ENCODE results near the gene ARF3.
A peak's percentile ranks its signal among the peaks of the same experiment; 100 is the strongest.

The ARF3 gene

DNA sequence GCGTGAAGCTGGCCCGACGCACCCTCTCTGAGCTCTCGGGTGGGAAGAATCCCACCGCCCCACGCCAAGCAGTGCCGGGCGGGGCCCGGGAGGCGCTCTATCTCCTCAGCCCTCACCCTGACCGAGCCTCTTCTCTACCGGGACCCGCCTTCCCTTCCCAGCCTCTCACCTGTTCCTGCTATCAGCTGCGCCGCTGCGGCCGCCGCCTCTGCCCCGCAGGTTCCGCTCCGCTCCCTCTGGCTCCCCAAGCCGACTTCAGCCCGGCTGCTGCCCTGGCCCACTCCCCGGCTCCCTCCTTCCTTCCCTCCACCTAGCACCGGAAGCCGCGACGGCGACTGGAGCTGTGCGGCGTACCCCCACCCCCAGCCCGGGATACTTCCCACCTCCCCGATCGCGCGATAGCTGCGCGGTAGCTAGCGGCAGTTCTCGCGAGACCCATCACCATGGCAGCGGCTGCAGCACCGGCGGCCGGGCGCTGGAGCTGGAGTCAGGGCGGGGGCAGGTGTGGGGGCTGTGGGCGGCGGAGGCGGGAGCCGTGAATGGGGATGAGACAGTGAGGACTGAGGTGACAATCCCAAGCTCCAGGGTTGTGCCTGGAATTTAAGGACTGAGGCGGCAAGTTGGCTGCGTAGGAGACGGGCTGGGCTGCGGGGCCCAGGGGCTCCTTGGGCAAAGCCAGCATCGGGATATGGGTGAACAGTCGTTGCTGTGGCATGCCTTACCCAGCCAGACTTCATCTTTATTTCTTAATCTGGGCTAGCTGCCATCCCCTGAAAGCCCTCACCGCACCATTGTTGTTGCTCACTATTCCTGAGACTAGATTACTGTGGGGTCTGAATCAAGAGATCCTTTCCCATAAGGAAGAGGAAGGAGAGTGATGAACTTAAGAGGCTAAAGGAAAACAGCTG is at the start of gene ARF3:
ARF3 (minus strand) TSS at position 347 of the 908 bp plus-strand sequence. CDS start 16,392 bp downstream, outside the sequence.
- peak; percentile 87 for DNase-seq (ENCODE audit: low spot score)

DNA sequence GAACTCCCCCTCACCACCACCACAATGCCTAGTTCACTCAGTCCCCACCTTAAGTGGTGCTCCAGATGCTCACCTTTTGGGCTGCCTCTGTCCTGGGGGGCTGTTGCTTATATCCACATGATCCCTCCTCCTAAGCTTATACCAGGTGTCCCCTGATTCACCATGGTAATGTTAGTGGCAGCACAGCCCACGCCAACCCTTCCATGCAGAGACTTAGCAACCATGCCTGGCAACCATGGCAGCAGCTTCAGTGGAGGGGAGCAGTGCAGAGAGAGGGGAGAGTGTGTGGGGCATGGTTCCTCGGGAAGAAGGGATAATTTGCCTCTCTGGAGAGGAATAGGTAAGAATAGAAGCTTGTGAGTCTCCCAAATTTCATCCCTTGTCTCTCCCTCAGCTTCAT is 43.1 kb upstream of the ARF3 start:
- no peak for DNase-seq (ENCODE audit: low spot score)

DNA sequence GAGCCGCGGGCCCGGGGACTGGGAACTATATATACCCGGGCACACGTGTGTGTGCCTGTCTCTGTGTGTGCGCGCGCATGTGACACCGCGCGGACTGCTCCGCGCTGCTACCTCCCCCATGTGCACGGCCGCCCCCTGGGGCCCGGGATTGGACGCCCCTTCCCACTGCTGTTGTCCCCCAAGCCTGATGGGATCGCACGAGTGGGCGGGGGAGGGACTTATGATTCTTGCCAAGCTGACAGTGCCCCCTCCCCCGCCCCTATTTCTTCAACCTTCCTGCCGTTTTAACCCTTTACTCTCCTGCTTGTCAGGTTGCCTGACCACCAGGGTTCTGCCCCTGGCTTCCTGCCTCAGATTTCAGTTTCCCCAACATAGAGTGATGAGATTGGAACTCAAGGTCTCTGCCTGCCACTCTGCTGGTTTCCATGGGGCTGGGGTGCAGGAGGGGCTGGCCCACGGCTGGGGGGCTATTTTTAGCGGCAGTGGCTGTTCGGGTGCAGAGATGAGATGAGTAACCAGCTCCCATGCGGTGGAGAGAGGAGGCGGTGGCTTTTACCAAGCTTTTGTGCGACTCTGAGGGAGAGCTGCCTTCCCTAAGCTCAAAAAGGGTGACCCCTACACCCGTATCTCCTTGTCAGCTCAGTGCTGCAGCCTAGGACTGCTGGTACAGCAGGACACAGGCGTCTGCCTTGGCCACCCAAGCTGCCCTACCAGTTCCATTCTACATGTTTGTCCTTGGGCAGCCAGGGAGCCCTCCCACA is 42.3 kb upstream of the ARF3 start, which contains the start of gene DDN:
DDN (minus strand) TSS at position 5 of the 761 bp plus-strand sequence. CDS start 88 bp downstream, outside the sequence.
- DNase-seq (ENCODE audit: low spot score) = no peak

DNA sequence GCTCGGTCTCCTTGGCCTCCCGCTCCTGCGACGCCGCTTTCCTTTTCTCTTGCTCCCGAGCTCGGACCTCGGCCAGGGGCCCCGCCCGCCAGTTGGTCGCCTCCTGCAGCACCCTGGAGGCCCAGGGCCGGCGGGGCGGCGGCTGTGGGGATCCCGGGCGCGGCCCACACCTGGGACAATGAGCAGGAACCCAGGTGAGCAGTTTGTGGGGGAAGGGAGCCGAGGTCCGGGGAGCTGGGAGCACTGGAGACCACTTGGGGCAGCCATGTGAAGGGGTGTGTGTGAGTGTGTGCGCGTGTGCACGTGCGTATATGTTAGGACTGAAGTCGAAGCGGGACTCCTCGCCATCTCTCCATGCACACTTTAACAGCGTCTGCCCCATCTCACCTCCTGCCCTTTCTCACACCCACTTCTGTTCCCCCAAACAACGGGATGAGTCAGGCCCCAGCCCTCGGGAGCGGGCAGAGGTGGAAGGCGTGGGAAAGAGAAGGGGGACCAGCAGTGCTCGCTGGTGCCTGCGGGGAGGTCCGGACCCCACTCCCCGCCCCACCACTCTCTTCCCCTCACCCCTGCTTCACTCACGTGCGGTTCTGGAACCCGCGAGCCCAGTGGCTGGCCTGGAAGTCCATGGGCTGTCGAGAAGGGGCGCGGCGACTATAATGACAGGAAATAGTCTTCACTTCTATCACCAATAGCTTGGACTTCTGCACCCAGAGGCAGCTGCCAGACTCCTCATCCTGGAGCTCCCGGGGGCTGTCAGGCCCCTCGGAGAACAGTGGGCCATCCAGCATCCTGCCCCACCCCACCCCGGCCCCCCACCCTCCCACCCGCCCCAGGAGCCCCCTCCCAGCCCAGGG is 41.4 kb upstream of the ARF3 start:
- DNase-seq (ENCODE audit: low spot score) = no peak

DNA sequence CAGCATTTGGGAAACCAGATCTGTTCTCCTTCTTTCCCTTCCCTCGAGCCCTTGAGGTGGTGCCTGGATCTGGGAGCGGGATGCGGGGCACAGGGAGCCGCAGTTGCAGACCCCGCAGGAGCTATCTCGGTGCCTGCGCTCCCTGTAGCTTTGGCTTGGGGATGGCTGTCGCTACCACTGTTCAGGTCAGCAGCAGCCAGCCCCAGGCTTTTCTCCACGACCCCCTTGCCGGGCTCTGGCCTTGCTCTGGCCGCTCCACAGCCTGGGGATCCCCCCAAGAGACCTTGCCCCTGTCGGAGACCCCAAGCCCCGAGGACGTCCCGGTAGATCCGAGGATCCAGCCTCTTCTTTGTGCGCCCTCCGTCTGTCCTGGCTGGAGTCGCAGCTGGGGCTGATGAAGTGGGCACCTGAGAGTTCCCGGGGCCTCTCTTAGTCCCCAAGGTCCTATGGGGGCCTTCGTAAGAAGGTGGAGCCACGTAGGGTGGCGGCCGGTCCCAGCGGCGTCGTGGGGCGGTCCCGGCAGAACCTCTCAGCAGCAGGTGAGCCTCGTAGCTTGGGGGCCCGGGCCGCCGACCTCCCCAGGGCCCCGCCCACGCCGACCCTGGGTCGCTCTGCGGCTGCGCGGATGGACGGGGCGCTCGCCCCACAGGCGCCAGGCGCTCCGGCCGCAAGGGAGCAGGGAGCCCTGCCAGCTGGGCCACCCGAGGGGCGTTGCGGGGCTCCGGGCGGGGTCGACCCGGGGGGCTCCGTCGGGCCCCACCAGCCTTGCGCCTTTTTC is 40.6 kb upstream of the ARF3 start:
- no peak for DNase-seq (ENCODE audit: low spot score)

DNA sequence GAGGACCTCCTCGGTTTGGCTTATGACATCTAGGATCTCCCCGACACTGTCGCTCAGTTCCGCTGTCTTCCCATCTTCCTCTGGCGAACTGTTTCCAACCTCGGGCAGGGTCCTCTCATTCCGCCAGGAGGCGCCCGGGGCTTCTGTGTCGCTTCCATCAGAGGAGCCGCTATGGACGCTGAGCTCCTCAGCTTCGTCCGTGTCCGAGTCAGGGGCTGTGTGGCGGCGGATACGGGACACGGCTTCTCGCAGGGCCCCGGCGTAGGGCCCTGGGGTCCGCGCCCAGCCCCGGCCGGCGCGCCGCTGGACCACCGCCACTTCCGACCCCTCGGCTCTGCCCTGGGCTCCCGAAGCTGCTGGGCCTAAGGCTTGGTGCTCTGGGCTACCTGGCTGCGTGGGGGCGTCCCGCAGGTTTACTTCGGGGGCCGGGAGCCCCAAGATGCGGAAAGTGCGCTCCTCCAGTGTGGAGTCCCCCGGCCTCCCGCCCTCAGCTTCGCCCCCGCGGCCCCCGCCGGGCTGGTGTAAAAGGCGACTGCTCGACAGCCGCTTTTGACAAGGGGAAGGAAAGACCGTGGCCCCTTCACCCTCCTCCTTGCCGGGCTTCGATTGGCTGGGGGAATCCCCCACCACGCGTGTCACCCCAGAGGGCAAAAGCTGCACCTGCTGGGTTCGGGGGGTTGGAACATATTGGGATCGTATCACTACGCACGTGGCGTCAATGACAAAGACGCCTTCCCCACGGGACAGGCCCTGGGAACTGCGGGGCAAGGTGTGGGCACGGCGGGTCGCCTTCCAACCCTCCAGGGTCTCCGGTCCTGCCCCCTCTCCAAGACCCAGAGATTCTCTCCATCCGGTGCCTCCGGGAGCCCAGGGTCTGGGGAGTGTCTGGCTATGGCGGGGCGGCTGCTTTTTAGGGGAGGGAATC is 39.8 kb upstream of the ARF3 start:
- peak; percentile 71 for DNase-seq (ENCODE audit: low spot score)

DNA sequence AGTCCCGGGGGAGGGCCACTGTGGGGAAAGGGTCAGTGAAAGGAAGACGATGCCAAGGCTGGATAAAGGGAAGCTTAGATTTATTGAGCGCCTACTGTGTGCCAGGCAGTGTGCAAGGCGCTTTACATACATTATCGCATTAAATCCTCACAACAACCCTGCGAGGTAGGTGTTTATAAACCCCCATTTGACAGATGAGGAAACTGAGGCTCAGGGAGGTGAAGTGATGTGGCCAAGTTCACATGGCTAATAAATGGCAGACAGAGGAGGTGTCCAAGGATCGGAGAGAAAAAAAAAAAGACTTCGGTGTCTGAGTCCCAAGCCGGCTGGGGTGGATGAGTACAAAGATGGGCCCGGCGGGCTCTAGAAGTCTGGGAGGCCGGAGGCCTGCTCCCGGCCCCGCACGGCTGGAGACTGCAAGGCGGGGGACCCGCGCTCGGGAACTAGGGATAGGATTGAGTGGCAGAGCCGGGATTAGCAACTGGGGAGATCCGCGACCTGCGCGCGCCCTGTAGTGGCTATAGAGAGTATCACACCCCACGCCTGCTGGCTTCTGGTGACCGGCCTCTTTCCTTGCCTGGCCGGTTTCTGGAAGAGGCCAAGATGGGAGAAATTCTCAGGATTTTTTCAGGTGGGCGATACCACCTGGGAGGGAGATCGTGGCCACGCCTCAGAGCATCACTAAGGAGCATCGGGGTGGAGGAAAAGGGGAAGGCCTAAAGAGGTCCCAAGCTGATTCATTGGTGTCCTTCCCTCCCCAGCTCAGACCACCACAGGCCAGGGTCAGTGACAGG is 38.0 kb upstream of the ARF3 start:
- DNase-seq (ENCODE audit: low spot score) = peak; percentile 65

DNA sequence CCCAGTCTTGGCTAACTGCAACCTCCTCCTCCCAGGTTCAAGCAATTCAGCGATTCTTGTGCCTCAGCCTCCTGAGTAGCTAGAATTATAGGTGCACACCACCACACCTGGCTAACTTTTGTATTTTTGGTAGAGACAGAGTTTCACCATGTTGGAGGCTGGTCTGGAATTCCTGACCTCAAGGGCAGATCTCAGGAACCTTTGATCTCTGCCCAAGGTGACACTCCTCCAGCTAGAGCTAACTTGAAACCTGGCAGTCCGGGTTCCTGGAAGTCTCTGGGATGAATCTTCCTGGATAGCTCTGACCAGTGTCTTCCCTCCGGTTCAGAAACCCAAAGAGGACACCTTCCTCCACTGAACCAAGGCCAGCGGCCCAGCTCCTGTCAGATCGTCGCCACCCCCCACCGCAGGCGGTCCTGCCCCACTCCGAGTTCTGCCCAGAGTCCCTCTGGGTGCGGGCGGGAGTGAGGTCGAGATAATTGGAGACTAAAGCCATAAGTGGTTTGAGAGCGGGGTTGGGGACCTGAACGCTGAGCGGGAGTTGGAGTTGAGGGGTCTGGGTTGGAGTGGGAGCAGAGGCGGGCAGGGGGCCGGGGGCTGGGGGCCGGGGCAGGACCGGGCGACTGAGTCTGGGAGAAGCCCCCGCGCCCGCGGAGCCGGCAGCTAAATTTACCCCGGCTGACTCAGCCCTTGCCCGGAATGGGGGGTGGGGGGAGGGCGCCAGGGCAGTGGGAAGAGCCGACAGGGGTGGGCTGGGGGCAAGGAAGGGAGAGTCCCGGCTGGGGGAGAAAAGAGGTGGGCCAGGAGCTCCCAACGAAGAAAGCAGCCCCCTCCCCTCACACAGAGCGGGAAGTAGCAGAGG is 37.2 kb upstream of the ARF3 start:
- no peak for DNase-seq (ENCODE audit: low spot score)

DNA sequence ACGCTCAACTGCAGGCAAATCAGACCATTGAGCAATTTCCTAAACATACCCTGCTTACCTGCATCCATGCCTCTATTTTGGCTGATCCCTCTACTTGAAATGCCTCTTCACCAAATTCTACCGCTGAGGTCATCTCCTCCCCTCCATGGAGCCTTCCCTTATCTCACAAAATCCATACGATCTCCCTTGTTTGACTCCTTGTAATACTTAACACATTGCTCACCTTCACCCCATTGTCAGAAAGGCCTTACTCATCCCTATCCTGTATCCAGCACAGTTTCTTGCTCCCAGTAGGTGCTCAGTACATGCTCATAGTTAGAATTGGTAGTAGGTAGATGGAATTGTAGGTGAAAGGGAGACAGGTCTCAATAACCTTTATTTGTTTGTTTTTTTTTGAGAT is 36.5 kb upstream of the ARF3 start:
- DNase-seq (ENCODE audit: low spot score) = no peak

DNA sequence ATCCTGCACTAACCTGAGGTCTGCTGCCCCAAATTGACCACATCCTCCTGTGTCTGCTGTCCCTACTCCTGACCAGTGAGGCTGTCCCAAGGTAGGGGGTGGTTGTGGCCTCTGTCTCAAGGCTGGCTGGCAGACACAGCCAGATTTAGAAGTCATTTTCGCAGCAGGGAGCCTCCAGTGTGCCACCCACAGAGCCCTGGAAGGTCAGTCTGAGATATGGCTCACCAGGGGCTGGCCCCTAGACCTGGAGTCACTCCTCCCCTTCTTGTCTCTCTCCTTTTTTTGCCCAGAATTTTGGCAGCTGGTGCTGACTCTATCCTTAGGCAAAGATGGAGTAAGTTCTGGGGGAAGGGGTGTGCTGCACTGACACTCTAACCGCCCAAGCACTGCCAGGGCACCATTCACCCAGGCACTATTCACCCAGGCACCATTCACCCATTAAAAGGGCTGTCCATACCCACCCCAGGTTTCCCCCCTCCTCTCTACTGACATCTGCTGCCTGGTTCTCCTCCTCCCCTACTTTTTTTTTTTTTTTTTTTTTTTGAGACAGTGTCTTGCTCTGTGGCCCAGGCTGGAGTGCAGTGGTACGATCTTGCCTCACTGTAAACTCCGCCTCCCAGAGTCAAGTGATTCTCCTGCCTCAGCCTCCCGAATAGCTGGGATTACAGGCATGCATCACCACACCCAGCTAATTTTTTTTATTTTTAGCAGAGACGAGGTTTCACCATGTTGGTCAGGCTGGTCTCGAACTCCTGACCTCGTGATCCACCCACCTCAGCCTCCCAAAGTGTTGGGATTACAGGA is 34.2 kb upstream of the ARF3 start:
- no peak for DNase-seq (ENCODE audit: low spot score)

DNA sequence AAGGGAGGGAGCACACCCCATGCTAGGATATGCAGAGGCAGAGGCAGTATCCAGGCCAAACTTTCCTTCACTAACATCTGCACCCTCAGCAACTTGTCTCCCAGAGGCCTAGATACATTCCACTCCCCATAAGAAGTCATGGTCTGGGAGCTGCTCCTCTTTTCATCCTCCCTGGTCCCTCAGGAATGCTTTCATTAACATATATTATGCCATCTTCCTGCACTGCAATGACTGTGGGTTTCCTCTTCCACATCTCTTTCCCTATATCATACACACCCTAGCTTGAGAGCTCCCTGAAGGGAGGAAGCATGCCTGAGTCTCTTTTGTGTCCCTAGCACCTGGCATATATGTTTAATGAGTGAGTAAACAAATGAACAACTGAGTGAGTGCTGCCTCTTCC is 33.3 kb upstream of the ARF3 start:
- DNase-seq (ENCODE audit: low spot score) = no peak

DNA sequence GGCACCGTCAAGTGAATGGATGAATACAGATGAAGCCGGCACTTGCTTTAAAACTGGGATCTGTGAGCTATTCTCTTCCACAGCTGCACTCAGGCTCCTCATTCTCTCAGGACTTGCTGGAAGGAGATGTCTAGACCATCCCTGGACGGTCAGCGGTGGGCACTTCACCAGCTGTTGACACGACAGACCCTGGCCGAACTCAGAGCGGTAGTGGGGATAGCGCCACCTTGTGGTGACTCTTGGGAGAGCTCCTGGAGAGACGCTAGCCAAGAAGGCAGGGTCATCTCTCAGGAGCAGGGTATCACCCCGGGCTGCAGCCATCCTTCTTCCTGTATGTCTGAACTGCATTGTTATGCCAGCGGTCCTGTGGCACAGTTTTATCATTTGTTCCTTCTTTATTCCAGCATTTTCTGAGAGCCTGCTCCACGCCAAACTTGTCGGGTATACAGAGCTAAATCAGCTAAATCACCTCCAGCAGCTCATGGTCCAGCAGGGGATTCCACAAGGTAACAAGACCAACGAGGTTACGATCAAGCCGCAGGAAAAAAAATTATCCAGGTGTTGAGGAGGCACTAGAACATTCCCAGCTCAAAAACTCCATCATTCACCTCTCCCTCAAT is 30.9 kb upstream of the ARF3 start:
- peak; percentile 25 for DNase-seq (ENCODE audit: low spot score)

DNA sequence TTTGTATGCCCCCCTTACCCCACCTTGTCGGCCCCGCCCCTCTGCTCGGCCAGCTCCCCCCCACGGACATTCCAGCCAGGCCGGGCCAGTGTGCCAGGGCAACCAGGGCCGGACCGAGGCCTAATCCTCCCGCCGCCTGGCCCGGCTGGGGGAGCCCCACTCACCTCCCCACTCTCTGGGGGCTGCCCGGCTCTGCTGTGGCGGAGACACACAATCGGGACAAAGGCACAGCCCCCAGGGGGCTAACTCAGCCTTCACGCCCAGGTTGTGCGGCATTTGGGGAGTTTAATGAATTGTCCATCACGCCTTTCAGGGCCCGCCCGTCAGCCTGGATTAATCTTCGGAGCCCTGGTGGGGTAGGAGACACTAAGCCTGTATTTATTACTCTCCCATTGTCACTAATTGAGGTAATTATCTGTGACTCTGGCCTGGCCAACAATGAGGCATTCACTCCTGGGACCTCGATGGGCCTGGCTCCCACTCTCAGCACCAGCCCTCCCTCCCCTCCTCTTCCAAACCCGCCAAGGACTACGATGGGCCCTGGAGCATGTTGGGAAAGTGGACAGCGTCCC is 29.5 kb upstream of the ARF3 start:
- no peak for DNase-seq (ENCODE audit: low spot score)

DNA sequence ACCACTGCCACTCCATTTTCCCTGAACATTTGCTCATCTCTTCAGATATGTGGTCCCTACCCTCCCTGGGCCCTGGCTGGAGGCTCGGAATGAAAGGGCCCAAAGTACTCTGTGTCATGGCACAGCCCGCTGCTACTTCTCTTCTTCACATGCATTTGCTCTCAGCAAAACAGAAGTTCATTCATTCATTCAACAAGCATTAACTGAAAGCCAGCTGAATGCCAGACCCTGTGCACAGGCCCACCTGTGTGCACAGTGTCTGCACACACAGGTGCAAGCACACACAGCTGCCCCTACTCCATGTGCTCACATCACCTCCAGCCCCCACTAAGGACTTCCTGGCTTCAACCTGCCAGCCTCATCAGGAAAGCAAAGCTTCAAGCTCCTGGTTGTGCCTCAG is 28.6 kb upstream of the ARF3 start:
- no peak for DNase-seq (ENCODE audit: low spot score)

DNA sequence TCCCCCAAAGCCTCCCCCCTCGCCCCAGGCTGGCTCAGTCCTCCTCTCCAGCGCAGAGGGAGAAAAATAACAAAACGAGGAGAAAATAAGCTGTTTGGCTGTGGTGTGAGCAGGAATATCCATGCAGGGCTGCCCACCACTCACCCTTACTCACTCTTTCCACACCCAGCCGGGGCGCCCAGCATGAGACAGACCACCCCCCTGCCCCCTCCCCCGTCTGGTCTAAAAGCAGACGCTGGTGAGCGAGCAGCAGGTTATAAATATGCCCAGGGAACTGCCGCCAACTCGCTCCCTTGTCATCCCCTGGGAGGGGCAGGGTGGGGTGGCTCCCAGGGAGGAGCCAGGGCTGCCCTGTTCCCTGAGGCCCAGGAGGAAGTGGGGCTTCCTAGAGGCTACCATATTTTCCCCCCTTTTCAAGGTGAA is 28.2 kb upstream of the ARF3 start:
- no peak for DNase-seq (ENCODE audit: low spot score)

DNA sequence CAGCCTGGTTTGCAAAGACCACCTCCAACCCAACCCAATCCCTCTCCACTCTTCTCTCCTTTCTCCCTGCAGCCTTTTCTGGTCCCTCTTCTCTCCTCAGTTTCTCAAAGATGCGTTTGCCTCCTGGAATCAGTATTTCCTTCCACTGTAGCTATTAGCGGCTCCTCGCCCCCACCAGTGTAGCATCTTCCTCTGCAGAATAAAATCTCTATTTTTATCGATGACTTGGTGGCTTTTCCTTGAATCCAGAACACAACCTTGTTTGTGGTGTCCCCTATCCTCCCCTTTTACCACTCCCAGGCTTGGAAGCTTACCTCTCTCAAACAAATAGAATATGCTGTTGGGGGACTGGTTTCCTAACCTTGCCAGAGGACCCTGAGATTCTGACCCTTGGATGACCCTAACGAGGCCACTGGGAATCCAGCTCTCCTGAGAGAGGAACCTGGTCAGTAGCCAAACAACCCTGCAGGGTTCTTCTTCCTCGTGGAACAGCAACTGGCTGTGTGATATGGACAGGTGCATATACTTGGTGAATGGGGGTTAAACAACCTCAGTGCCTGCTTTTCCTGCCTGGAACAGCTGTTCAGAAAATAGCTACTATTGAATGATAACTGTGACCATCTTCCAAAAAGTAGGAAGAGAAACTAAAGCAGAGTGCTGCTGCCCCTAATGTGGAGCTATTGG is 25.3 kb upstream of the ARF3 start:
- DNase-seq (ENCODE audit: low spot score) = no peak
